HG03354 (cell line): ENCODE data around the gene TMEM61.
A peak's percentile ranks its signal among the peaks of the same experiment; 100 is the strongest.
"Not testable (repeated sequence)": the region's sequence is repeated elsewhere in the genome, so short reads cannot be mapped to it uniquely, and the experiment has no call there.

Source experiments
- ATAC-seq: cut with Tn5 transposase; IDR thresholded peaks from one replicate; pipeline ENCODE4 v1.9.1; 2021; ENCODE audit warnings: mild to moderate bottlenecking; ENCODE audit not compliant: unreplicated experiment, poor library complexity, severe bottlenecking

The TMEM61 gene

DNA sequence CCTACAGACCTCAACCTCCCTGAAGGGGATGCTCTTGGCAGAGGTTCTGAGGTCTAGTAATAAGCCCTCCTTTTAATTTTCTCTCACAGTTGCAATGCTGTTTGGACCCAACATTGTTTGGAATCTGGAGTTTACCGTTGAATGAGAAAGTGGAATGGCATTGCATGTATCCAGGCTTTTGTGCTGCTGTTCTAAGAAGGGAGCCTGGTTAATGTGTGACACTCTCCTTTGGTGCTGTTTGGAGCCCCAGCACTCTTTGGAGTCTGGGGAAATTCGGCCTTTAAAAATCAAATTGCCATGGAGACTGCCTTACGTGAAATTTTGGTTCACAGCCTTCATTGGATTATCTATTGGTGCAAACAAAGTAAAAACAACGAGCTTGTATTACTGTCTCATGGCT, 23.7 kb upstream of the TMEM61 start:
- no peak for ATAC-seq

DNA sequence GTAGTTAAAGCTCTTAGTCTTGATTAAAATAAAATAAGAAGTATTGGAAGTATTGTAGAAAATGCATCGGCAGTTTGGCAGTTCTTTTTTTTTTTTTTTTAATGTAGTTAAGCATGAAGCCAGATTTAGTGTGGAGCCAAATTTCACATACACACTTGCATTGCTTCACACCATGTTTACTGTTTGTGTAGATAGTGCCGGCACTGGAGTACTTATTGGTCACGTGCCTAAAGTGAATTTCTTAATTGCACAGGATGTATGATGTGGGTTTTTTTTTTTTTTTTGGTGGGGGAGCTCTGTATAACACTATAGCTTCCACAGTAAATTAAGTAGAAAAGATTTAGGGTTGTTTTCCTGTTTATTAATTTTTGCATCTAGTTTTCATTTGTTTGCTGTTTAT, 21.2 kb upstream of the TMEM61 start:
- no peak for ATAC-seq

DNA sequence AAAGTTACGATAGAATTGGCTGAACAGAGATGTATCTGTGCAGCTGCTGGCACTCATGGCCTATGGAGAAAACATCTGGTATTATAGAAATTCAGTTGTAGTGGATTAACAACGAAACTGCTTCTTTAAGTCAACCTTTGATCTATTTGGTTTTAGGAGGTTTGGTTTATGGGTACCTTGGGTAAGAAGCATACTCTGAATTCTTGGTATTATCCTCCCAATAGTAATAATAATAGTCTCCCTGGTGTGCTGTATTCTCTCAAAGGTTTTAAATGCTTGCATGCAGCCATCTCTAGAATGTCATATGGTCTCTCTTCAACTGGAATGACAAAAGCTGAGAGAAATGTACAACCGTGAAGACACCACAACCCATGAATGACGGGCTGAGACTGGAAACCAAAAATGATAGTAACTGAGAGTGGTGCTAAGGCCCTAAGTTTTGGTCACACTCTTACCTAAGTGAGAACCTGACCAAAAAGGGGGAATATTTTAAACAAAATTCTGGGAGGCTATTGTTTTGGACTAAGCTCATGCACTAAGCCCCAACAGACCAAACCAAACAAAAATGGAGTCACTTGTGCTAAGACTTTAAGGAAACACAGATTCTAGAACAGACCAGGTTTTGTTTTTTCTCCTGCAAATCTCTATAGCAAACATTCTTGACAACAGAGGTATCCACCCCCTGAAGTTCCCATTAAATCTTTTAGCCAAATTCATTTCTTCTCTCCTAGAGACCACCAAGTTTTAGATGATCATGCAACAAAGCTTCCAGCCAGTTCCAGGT, 17.6 kb upstream of the TMEM61 start:
- ATAC-seq = no peak

DNA sequence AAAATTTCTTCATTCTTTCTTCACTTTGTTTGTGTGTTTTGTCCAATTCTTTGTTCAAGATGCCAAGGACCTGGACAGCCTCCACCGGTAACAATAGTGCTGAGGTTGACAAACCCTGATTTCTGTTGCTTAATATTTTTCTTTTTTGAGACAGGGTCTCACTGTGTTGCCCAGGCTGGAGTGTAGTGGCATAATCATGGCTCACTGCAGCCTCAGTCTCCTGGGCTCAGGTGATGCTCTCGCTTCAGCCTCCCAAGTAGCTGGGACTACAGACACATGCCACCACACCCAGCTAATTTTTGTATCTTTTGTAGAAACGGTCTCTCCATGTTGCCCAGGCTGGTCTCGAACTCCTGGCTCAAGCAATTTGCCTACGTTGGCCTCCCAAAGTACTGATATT, 16.6 kb upstream of the TMEM61 start:
- not testable (repeated sequence) for ATAC-seq

DNA sequence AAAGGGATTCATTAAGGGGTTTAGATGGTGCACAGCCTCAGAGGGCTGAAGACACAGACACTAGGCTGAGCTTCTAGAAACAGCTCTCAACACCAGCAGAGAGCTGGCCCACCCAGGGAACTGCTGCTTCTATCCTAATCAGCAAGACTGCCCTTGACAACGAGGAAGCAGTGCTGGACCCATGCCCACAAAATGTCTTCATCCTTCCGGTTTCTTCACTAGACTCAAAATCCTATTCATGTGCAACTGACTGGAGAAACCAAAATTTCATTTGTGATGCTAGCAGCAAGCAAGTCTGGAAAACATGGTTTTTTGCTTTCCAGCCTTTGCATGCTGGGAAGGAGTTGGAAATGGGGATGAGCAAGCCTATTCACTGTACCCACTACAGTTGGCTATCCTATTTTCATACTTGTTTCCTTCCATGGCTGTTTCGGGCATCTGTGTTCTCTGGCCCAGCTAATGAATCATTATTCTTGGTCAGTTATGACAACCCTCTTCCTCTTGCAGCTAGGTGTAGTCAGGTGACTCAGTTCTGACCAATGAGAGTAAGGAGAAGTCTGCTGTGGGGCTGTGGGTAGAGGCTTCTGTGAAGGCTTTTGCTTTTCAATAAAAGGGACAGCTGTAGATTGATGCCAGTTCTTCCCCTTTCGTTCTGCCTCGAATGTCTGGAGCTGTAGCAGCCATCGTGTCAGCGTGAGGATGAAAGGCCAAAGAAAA, 14.6 kb upstream of the TMEM61 start:
- peak; percentile 99 for ATAC-seq

DNA sequence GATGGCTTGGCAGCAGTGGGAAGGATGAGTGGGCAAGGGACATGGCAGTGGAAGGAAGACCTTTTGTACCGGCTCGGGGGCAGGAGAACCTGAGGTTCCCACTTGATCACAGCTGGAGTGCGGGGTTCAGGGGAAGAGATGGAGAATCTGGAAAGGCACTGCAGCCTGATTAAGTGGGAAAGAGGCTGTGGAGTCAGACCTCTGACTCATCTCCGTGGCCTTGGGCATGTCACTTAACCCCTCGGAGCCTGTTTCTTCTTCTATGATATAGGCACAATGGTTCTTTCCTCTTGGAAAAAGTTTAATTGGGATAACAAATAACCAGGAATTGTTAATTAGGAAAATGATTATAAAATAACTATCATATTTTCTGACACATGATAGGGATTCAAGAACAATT, 13.1 kb upstream of the TMEM61 start:
- no peak for ATAC-seq

DNA sequence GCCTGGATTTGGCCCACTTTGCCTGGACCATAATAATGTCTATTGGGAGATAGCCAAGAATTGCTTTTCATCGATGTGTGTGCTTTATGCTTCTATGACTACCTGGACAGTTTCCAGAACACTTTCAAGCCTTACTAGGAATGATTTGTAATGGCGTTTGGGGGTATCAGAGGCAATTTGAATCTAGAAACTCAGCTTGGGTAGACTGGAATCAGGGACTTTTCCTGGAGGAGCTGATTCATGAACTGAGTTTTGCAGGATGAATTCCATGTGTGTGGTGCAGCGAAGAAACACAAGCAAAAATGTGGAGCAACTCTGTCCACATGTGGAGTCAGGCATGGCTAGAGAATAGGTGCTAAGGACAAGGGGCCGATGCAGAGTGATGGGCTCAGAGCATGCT, 11.9 kb upstream of the TMEM61 start:
- no peak for ATAC-seq

DNA sequence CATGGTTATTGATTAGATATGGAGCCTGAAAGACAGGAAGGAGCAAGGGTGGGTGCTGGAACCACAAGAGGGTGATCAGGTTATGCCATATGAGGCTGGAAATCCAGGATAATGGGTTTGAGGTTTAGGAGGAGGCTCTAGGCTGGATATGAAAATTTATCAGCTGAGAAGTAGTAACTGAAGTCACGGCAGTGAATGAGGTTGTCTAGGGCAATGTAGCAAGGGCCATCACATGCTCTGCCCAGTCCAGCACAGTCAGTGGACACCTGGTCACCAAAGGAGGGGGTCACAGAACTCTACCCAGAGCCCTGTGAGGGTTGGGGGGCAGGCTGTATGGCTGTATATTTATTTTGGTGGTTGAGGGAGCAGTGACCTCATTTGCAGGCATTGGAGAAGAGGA, 10.5 kb upstream of the TMEM61 start:
- no peak for ATAC-seq

DNA sequence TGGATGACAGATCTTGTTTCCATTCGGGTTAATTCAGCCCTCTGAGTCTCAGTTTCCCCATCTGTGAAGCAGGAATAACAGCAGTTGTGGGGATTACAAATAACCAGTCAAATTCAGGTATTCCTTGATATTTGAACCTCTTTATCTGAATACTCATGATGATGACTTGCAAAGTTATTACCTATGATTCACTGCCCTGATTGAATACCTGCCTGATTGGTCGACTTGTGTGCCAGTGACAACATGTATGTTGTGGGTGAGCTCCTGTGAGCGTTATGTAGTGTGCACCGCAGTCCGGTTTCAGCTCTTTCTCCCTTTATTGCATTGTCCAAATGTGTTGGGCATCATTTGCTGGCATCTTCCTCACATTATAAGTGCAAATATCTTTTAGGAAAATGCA, 9.5 kb upstream of the TMEM61 start:
- no peak for ATAC-seq

DNA sequence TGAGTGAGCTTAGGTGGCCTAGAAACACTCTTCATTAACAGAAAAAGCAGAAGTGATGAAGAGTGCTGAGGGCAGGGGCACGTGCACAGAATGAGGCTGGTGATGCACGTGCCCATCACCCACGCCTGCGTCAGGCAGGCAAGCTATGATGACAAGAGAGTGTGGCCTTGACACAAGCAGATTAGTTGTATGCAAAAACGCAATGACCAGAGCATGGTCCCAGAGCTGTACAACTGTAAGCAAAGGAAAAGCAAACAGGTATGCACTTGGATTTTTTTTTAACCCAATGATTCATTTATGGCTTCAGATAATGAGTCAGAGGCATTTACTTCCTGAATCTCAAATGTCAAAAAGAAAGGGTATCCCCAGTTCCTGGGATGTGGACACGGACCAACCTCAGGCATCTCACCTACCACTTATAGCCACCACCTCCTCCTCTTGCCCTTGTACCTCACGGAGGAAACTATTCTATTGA, 9.1 kb upstream of the TMEM61 start:
- ATAC-seq = peak; percentile 87

DNA sequence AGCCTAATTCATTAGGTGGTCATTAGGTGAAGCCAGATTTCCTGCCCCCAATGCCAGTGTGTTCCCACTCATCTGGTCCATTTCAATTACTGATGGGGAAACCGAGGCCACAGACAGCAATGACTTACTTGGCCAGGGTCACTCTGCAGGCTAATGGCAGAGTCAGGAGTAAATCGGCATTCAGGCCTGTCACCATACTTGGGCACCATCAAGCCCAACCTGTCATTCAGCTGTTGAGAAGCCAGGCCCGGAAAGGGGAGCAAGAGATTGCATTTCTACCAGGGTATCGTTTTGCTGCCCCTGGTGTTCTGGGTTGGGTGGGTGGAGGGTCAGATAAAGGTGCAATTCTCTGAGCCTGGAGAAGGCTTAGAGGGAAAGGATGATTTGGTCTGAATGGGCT, 8.0 kb upstream of the TMEM61 start:
- no peak for ATAC-seq

DNA sequence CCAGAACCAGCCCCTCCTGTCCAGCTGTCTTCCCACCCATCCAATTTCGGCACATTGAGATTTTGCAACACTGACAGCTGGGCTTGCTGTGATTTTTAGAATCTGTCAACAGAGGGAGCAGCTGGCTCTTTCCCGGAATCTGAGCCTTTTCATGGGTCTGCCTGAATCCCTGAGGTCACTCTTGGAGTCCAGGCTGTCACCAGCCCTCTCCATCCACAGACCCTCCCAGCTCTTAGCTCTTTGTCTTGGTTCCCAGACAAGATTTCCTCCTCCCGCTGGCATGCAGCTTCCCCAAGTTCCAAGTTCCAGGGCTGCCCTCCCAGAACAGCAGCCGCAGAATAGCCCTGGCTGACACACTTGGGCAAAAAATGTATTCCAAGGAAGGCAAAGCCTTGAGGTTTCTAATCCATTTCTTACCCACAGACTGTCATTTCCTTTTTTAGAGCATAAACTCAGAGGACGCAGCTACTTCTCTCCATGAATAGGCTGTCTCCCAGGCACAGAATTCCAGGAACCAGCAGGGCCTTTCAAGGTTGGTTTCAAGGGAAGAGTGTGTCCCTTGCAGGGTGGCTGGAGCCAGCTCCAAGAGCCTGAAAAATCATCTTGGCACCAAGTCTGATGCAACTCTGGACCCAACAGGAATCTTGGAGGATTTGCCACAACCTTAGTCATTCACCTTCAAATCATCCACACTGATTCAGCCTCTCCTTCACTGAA, 7.1 kb upstream of the TMEM61 start:
- ATAC-seq = no peak

DNA sequence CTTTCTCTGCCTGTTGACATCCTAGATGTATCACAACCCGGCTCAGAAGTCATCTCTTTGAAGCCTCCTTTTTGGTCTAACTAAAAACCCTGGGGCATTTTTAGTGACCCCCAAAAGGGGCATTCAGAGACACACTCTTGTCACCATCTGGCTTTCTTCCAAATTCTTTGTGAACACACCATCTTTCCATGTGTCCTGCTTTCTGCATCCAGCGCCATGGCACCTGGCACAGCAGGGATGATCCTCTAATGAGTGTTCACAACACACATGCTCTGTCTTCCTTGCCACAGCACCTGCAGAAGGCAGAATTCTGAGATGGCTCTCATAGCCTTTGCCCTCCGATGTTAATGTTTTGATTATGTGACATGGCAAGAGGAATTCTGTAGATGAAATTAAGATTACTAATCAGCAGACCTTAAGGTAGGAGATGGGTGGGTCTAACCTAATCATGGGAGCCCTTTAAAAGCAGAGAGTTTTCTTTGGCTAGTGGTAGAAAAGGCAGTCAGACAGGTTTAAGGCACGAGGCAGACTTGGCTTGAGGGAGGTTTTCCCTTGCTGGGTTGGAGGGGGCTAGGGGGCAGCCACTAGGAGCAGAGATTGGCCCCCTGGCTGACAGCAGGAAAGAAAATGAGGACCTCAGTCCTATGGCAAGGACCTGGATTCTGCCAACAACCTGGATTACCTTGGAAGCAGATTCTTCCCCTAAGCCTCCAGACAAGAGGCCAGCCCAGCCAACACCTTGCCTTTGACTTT, 4.9 kb upstream of the TMEM61 start:
- no peak for ATAC-seq

DNA sequence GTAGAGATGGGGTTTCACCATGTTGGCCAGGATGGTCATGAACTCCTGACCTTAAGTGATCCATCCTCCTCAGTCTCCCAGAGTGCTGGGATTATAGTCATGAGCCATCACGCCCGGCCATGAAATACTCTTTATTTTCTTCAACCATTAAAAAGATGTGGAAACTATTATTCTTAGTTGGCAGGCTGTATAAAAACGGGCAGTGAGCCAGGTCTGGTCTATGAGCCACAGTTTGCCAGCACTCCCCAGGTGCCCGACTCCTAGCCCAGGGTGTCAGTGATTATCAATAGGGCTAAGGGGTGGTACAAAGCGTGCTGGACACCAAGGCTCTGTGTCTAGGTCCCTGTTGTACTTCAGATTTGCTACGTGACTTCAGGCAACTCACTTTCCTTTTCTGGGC, 3.7 kb upstream of the TMEM61 start:
- no peak for ATAC-seq

DNA sequence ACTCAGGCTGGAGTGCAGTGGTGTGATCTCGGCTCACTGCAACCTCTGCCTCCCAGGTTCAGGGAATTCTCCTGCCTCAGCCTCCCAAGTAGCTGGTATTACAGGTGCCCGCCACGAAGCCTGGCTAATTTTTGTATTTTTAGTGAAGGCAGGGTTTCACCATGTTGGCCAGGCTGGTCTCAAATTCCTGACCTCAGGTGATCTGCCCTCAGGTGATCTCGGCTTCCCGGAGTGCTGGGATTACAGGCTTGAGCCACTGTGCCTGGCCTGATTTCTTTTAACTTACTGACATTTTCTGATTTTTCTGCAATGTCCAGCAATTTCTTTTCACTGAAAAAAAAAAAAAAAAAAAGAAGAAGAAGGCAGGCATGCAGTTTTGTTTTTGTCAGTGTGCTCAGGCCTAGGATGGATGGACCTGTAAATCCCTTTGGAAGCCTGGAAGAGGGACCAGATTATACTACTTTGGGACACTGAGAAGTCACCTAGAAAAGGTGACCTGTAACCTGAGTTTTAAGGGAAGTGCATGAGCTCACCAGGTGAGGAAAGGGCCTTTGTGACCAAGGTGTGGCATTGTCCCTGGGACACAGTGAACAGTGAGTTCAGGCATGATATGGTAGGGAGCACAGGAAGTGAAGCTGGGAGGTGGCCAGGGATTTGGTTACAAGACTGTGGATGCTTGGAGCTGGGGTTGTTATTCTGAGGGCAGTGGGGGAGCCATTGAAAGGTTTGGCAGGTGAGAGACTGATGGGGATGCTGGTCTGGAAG, 2.7 kb upstream of the TMEM61 start:
- ATAC-seq = no peak

DNA sequence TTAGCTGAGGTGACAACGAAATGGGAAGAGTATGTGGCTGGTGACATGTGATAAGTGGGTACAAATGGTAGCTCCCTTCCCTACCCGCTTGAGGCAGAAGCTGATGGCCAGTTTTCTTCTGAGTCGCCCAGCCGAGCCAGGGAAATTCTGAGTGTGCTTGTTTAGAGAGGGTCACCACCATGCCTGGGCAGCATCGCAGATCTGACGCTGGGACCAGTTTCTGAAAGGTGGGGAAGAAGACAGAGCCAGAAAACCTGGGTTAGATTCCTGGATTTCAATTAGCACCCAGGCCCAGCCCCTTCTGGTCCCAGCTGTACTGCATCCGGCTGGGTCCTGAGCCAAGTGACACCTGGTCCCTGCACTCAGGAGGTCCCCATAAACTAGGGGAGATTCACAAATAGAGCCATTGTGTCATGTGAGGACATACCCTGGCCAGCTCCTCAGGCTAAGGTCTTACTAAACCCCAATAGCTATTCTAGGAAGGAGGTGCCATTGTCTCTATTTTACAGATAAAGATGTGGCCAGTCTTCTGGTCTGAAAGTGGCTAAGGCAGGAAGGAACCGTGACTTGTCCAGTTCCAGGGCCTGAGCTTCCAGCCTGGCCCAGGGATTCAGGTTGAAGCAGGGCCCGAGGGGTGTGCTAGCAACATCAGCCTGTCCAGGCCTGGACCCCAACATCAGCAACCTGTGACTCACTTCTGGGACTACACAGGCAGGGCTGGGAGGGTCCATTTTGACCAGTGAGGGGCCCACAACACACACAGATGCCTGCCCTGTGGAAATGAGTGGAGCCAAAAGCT, 1.7 kb upstream of the TMEM61 start:
- no peak for ATAC-seq

DNA sequence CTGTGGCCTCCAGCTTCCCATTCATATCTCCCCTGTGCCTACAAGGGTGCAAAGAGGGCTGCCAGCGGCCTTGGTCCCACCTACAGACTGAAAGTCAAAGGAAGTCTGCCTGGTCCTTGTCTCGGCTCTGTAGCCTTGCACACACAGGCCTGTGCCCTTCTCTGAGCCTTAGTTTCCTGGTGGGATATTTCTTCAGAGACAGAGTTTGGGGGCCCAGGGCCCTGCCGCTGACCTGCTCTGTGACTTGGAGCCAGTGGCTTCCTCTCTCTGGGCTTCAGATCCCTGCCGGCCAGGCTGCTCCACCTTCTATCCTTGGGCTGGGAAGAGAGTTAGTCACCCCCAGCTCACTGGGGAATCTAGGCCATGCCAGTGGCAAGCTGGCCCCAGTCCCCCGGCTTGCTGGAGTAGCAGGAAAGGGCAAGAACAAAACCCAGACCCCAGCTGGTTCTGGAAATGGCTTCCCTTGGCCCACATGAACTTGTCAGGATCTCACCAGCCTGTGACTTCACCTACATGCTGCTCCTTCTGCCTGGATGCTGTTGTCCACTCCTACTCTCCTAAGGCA, 1.0 kb upstream of the TMEM61 start:
- ATAC-seq = no peak

DNA sequence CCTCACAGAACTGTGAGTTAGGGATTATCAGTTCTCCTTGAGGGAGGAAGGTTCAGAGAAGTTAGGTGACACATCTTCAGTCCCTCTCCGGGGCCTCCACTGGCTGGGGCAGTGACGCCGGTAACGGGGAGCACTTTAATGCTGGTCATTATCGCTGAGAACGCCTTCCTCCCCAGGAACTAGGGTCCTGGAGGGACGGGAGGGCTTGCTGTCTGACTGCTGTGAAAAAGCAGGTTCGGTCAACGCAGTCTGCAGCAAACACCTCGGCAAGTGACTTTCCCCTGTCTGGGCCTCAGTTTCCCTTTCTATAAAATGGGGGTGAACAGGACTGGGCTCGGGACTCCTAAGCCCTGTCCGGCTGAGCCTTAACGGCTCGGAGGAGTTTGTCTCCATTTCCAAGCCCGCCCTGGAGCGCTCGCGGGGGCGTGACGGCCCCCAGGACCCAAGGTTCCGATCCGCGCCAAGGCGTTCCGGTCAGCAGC, 341 bp upstream of the TMEM61 start:
- ATAC-seq = no peak
